H1 (cell line): ENCODE data around the gene GPATCH2L. TPM values are rescaled to one million over a fixed set of nuclear protein-coding genes. Genes with fewer than 3 reads are reported as not detected.

Source experiments
- CTCF ChIA-PET: fragments of 300-600 bp; sonication (Branson Sonifier 250); formaldehyde crosslinking; loops from one replicate; lab custom pipeline; 2021; ENCODE audit not compliant: partially characterized antibody; lab: Charles Lee
- POLR2A ChIA-PET: fragments of 300-600 bp; sonication (Branson Sonifier 250); formaldehyde crosslinking; loops from one replicate; lab custom pipeline; 2021; ENCODE audit warnings: inconsistent platforms; ENCODE audit not compliant: partially characterized antibody; lab: Charles Lee
- DNase-seq, 2 experiments: peaks; one replicate each; pipeline versions ENCODE4 v3.0.0 to v3.0.0-alpha.2; 2010 to 2022; ENCODE audit warnings: low spot score in 2 of 2, low read depth in 1 of 2, mixed read lengths in 1 of 2
- FAIRE-seq: peaks from 2 replicates; lab custom pipeline; 2011; peaks lifted over from hg19 to GRCh38; lab: Jason Lieb, UNC
- H2AFZ ChIP-seq: 2 replicates; pipeline ENCODE4 v1.8.1; 2012; ENCODE audit warnings: low read length, inconsistent platforms
- H2AK5ac ChIP-seq: 2 replicates; pipeline ENCODE4 v1.6.1; 2013; ENCODE audit warnings: low read depth, low read length
- H2BK120ac ChIP-seq: replicated peaks from 2 replicates; pipeline ENCODE3; 2013; ENCODE audit warnings: low read depth, low read length, inconsistent platforms
- H2BK12ac ChIP-seq: 2 replicates; pipeline ENCODE4 v1.6.1; 2013; ENCODE audit warnings: low read depth, low read length
- H2BK15ac ChIP-seq: 2 replicates; pipeline ENCODE4 v1.6.1; 2013; ENCODE audit warnings: low read length
- H2BK20ac ChIP-seq: 2 replicates; pipeline ENCODE4 v1.6.1; 2013; ENCODE audit warnings: low read length
- H2BK5ac ChIP-seq: 2 replicates; pipeline ENCODE4 v1.6.1; 2013; ENCODE audit warnings: low read depth, low read length
- H3K14ac ChIP-seq: 2 replicates; pipeline ENCODE4 v1.6.1; 2013; ENCODE audit warnings: inconsistent platforms; ENCODE audit not compliant: insufficient read length
- H3K18ac ChIP-seq: 2 replicates; pipeline ENCODE4 v1.6.1; 2013; ENCODE audit warnings: low read length; ENCODE audit errors: extremely low read depth
- H3K23ac ChIP-seq: 2 replicates; pipeline ENCODE4 v1.6.1; 2013; ENCODE audit warnings: inconsistent platforms; ENCODE audit not compliant: insufficient read length
- H3K23me2 ChIP-seq: 2 replicates; pipeline ENCODE4 v1.6.1; 2013; ENCODE audit warnings: low read depth, low read length
- H3K27ac ChIP-seq: 2 replicates; pipeline ENCODE4 v1.6.1; 2011; ENCODE audit warnings: low read depth, low read length, inconsistent platforms
- H3K27me3 ChIP-seq, 4 experiments: replicated peaks in 1 of 4; 1 replicate in 1 of 4; 2 replicates in 3 of 4; pipeline versions ENCODE4 v1.6.1 to v1.8.1; 2011 to 2013; ENCODE audit warnings: low read length in 3 of 4, mild to moderate bottlenecking in 3 of 4, inconsistent platforms in 2 of 4, mixed read lengths in 2 of 4, moderate library complexity in 1 of 4; ENCODE audit not compliant: control insufficient read depth in 3 of 4, insufficient read depth in 3 of 4; ENCODE audit errors: extremely low read depth in 1 of 4
- H3K36me3 ChIP-seq, 4 experiments: 2 replicates each; pipeline versions ENCODE4 v1.6.1 to v1.8.1; 2011 to 2013; ENCODE audit warnings: mild to moderate bottlenecking in 4 of 4, low read length in 3 of 4, moderate library complexity in 2 of 4, control low read depth in 1 of 4, inconsistent platforms in 1 of 4; ENCODE audit not compliant: insufficient read depth in 4 of 4, control insufficient read depth in 2 of 4
- H3K4ac ChIP-seq: replicated peaks from 2 replicates; pipeline ENCODE3; 2013; ENCODE audit warnings: low read length, low read depth, mixed read lengths, inconsistent platforms; ENCODE audit not compliant: insufficient read length
- H3K4me1 ChIP-seq, 4 experiments: replicated peaks in 1 of 4; 1 replicate in 1 of 4; 2 replicates in 3 of 4; pipeline versions ENCODE4 v1.6.1 to v1.8.1; 2011 to 2013; ENCODE audit warnings: low read length in 3 of 4, inconsistent platforms in 2 of 4, mixed read lengths in 1 of 4; ENCODE audit not compliant: insufficient read depth in 4 of 4, control insufficient read depth in 3 of 4
- H3K4me2 ChIP-seq, 2 experiments: 2 replicates each; pipeline versions ENCODE4 v1.6.1 to v1.8.1; 2011 to 2013; ENCODE audit warnings: low read depth in 2 of 2, low read length in 2 of 2, control low read depth in 1 of 2, inconsistent platforms in 1 of 2, mild to moderate bottlenecking in 1 of 2; ENCODE audit not compliant: insufficient read depth in 1 of 2
- H3K4me3 ChIP-seq, 4 experiments: fragments of 200-600, 300-600 bp in 1 of 4; sonication (generic), shearing (Covaris generic), sonication (Bioruptor Twin) in 1 of 4; 2 replicates each; pipeline versions ENCODE4 v1.5.1 to v1.8.1; 2011 to 2016; ENCODE audit warnings: low read length in 4 of 4, low read depth in 3 of 4, control low read depth in 2 of 4, inconsistent platforms in 2 of 4, mild to moderate bottlenecking in 2 of 4, mixed read lengths in 1 of 4, moderate library complexity in 1 of 4; ENCODE audit not compliant: insufficient read depth in 2 of 4; ENCODE audit errors: extremely low read depth in 1 of 4
- H3K56ac ChIP-seq: replicated peaks from 2 replicates; pipeline ENCODE3; 2013; ENCODE audit warnings: low read depth, mild to moderate bottlenecking, mixed read lengths, low read length, inconsistent platforms; ENCODE audit not compliant: insufficient read length
- H3K79me1 ChIP-seq: 2 replicates; pipeline ENCODE4 v1.6.1; 2013; ENCODE audit warnings: low read depth, low read length, control low read depth
- H3K79me2 ChIP-seq, 2 experiments: 2 replicates each; pipeline versions ENCODE4 v1.6.1 to v1.8.1; 2012 to 2013; ENCODE audit warnings: low read length in 2 of 2, mild to moderate bottlenecking in 2 of 2, inconsistent platforms in 1 of 2; ENCODE audit not compliant: insufficient read depth in 2 of 2, control insufficient read depth in 1 of 2
- H3K9ac ChIP-seq, 4 experiments: replicated peaks in 1 of 4; 1 replicate in 1 of 4; 2 replicates in 3 of 4; pipeline versions ENCODE4 v1.6.1 to v1.8.1; 2011 to 2013; ENCODE audit warnings: low read depth in 3 of 4, low read length in 3 of 4, control low read depth in 2 of 4, mild to moderate bottlenecking in 2 of 4, moderate library complexity in 2 of 4, inconsistent platforms in 1 of 4; ENCODE audit errors: extremely low read depth in 1 of 4
- H3K9me3 ChIP-seq, 2 experiments: 2 replicates each; pipeline versions ENCODE4 v1.6.1 to v1.8.1; 2012 to 2013; ENCODE audit warnings: mild to moderate bottlenecking in 2 of 2, moderate library complexity in 2 of 2, control low read depth in 1 of 2, inconsistent platforms in 1 of 2, low read depth in 1 of 2, low read length in 1 of 2, mixed read lengths in 1 of 2; ENCODE audit not compliant: insufficient read depth in 2 of 2
- H4K20me1 ChIP-seq, 2 experiments: replicated peaks in 1 of 2; 2 replicates each; pipeline versions ENCODE3 to v1.8.1; 2011 to 2013; ENCODE audit warnings: inconsistent platforms in 2 of 2, low read length in 2 of 2, mild to moderate bottlenecking in 1 of 2; ENCODE audit not compliant: insufficient read depth in 2 of 2, control insufficient read depth in 1 of 2
- H4K5ac ChIP-seq: 2 replicates; pipeline ENCODE4 v1.6.1; 2013; ENCODE audit warnings: low read length, low read depth, mixed read lengths, inconsistent platforms; ENCODE audit not compliant: insufficient read length
- H4K8ac ChIP-seq: 2 replicates; pipeline ENCODE4 v1.8.0; 2013; ENCODE audit warnings: mild to moderate bottlenecking, moderate library complexity, low read length, inconsistent platforms; ENCODE audit not compliant: insufficient read depth; ENCODE audit errors: extremely low read depth
- H4K91ac ChIP-seq: replicated peaks from 2 replicates; pipeline ENCODE3; 2013; ENCODE audit warnings: low read length, mixed read lengths, inconsistent platforms; ENCODE audit not compliant: insufficient read length
- CREB1 ChIP-seq: IDR thresholded peaks from 2 replicates; pipeline ENCODE4 v1.6.1; 2012; ENCODE audit warnings: inconsistent platforms
- JUND ChIP-seq: IDR thresholded peaks from 2 replicates; pipeline ENCODE4 v1.6.1; 2011; ENCODE audit warnings: mild to moderate bottlenecking, improper control_type of control experiment, low read length
- RBBP5 ChIP-seq: IDR thresholded peaks from 2 replicates; pipeline ENCODE4 v1.7.1; 2012; ENCODE audit warnings: low read depth, mild to moderate bottlenecking, inconsistent platforms, low read length, moderate library complexity, borderline replicate concordance
- TAF7 ChIP-seq: optimal IDR thresholded peaks from 2 replicates; pipeline ENCODE3; 2011; ENCODE audit warnings: low read depth, mild to moderate bottlenecking, inconsistent platforms, low read length, moderate library complexity, borderline replicate concordance
- WGBS, 2 experiments: shearing (Covaris generic) in 1 of 2; methylation state at CpG; one replicate each; pipeline versions ENCODE4 v1.1.6 to v1.1.7; 2013 to 2015; ENCODE audit warnings: low lambda C conversion rate in 2 of 2, mixed read lengths in 2 of 2, inconsistent platforms in 1 of 2, low coverage in 1 of 2, missing lambda C conversion rate in 1 of 2; ENCODE audit not compliant: insufficient replicate concordance in 2 of 2, insufficient coverage in 1 of 2, insufficient read length in 1 of 2; ENCODE audit errors: extremely low coverage in 1 of 2, missing lambda C conversion rate in 1 of 2; 5-methylcytosine and 5-hydroxymethylcytosine counted together
- polyA plus RNA-seq, 7 experiments: library from polyadenylated mRNA; depleted of rRNA in 3 of 7; stranded (reverse) in 5 of 7; unstranded in 2 of 7; fragments of >200 nt in 5 of 7; fragments of 200-250 nt in 2 of 7; gene quantifications; 1 replicate in 5 of 7; 2 replicates in 1 of 7; 4 replicates in 1 of 7; pipeline versions ENCODE4 v1.2.1 to v1.2.3, GENCODE V29; 2011 to 2013; ENCODE audit warnings: missing spikeins in 2 of 7, mixed read lengths in 2 of 7
- total RNA-seq: library from RNA; stranded (reverse); fragmentation: NEBNext Ultra II Directional; extraction: Animal tissue kit (Norgen Biotek cat#: 25700); gene quantifications from 2 replicates; pipeline ENCODE4 v1.2.1, GENCODE V29; 2021
- TF ChIP-seq, protein P1 (sequence below): IDR thresholded peaks from 2 replicates; pipeline ENCODE4 v1.6.1; 2011; ENCODE audit warnings: low read depth, mild to moderate bottlenecking, low read length; ENCODE audit not compliant: insufficient read depth

GPATCH2L gene
- total and polyA plus RNA-seq, 2 of the 8 experiments (the other 6 are each of a cell fraction or from before 2014, with no cell fraction given) = 26.0 to 54.9 TPM

- no peaks in the 10 kb centered on the region for H4K20me1 ChIP-seq
- no peak overlapping the region for H3K9ac ChIP-seq
- H2AFZ ChIP-seq = no peak overlapping the region
- no peak overlapping the region for H4K8ac ChIP-seq
- no peaks in the 10 kb centered on the region for H3K79me1 ChIP-seq
- no peaks in the 10 kb centered on the region for H3K27me3 ChIP-seq
- H3K4ac ChIP-seq = no peak overlapping the region
- no peak overlapping the region for H3K4me2 ChIP-seq
- WGBS, 2 experiments = 100% methylated on average over 2 of the region's 2 CpGs; no CpG with 5 or more reads in 1 of the 2 experiments
- no peak overlapping the region for H2AK5ac ChIP-seq
- H2BK20ac ChIP-seq = no peak overlapping the region
- no peak overlapping the region for H3K14ac ChIP-seq
- no peak overlapping the region for H4K5ac ChIP-seq
- H2BK120ac ChIP-seq = no peak overlapping the region
- no peak overlapping the region for H2BK12ac ChIP-seq
- H3K56ac ChIP-seq = no peak overlapping the region
- no peak for DNase-seq
- no peak overlapping the region for H2BK15ac ChIP-seq
- no peak overlapping the region for H4K91ac ChIP-seq
- no peak overlapping the region for H3K23ac ChIP-seq
- H2BK5ac ChIP-seq = no peak overlapping the region
- ChIA-PET POLR2A (no interaction called here), CTCF (interaction anchor here (1.6 kb wide), 1 partner anchor 60 kb away, joined by 3 read pairs; no protein-coding TSS in a partner anchor)
- H3K9me3 ChIP-seq = peaks cover 3 to 6% of the 10 kb centered on the region in 2 experiments; a peak in 2 of 4 replicates
- H3K18ac ChIP-seq = no peak overlapping the region
- no peak overlapping the region for H3K27ac ChIP-seq
- H3K36me3 ChIP-seq = no peaks in the 10 kb centered on the region
- H3K79me2 ChIP-seq = no peaks in the 10 kb centered on the region
- no peak for FAIRE-seq
- no peaks in the 10 kb centered on the region; the same call in 1 of the 2 replicates for H3K23me2 ChIP-seq
- peaks cover 0 to 4% (median 0%) of the 10 kb centered on the region in 4 experiments; a peak in 3 of 7 replicates for H3K4me1 ChIP-seq
- no peak overlapping the region for H3K4me3 ChIP-seq
- TF ChIP-seq CREB1 (no peak), RBBP5 (no peak), TAF7 (no peak), JUND (no peak)
- TF ChIP-seq, protein P1, sequence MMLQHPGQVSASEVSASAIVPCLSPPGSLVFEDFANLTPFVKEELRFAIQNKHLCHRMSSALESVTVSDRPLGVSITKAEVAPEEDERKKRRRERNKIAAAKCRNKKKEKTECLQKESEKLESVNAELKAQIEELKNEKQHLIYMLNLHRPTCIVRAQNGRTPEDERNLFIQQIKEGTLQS = no peak
Observed at GRCh38 chr14:76235628-76236027, 83.9 kb downstream of the GPATCH2L start.
